Smooth muscle cell (in vitro differentiated cells): ENCODE data around the gene SRSF7. TPM values are rescaled to one million over a fixed set of nuclear protein-coding genes. Genes with fewer than 3 reads are reported as not detected.

Experiments
- DNase-seq: peaks from one replicate; lab custom pipeline; 2025; ENCODE audit not compliant: unreplicated experiment; lab: John Stamatoyannopoulos, UW
- H2AFZ ChIP-seq: fragments of 200-600 bp; sonication (generic); 2 replicates; pipeline ENCODE4 v1.6.0; 2016; ENCODE audit warnings: antibody characterized with exemption, low read depth, mild to moderate bottlenecking
- H3F3A ChIP-seq: fragments of 200-600 bp; sonication (generic); 2 replicates; pipeline ENCODE4 v1.6.0; 2017; ENCODE audit warnings: antibody characterized with exemption, low read depth
- H3K27ac ChIP-seq: fragments of 200-600 bp; sonication (generic); 2 replicates; pipeline ENCODE4 v1.5.1; 2016; ENCODE audit warnings: low read depth, mild to moderate bottlenecking
- H3K27me3 ChIP-seq: fragments of 200-600 bp; sonication (generic); 2 replicates; pipeline ENCODE4 v1.6.1; 2016; ENCODE audit warnings: low read depth, mild to moderate bottlenecking
- H3K36me3 ChIP-seq: fragments of 200-600 bp; sonication (generic); 2 replicates; pipeline ENCODE4 v1.5.1; 2016; ENCODE audit warnings: low read depth
- H3K4me1 ChIP-seq: fragments of 200-600 bp; sonication (generic); 2 replicates; pipeline ENCODE4 v1.5.1; 2016; ENCODE audit warnings: low read depth
- H3K4me2 ChIP-seq: fragments of 200-600 bp; sonication (generic); 2 replicates; pipeline ENCODE4 v1.6.0; 2016; ENCODE audit warnings: mild to moderate bottlenecking
- H3K4me3 ChIP-seq: fragments of 200-600 bp; sonication (generic); 2 replicates; pipeline ENCODE4 v1.5.1; 2016; ENCODE audit warnings: mild to moderate bottlenecking
- H3K79me2 ChIP-seq: fragments of 200-600 bp; sonication (generic); 2 replicates; pipeline ENCODE4 v1.6.0; 2016; ENCODE audit warnings: low read depth, mild to moderate bottlenecking
- H3K9ac ChIP-seq: fragments of 200-600 bp; sonication (generic); 2 replicates; pipeline ENCODE4 v1.6.0; 2016; ENCODE audit warnings: low read depth
- H3K9me3 ChIP-seq: fragments of 200-600 bp; sonication (generic); replicated peaks from 2 replicates; pipeline ENCODE4 v1.5.1; 2016; ENCODE audit warnings: low read depth
- H4K20me1 ChIP-seq: fragments of 200-600 bp; sonication (generic); 2 replicates; pipeline ENCODE4 v1.6.0; 2016; ENCODE audit warnings: low read depth
- WGBS: methylation state at CpG from one replicate; pipeline ENCODE4 v1.1.7; 2016; ENCODE audit warnings: low lambda C conversion rate; 5-methylcytosine and 5-hydroxymethylcytosine counted together
- polyA plus RNA-seq: library from polyadenylated mRNA; unstranded; fragments of >200 nt; fragmentation: Nextera tagmentation; extraction: Ambion mirVana; gene quantifications from 2 replicates; pipeline ENCODE4 v1.2.1, GENCODE V29; 2016
- total RNA-seq: library from RNA; depleted of rRNA; stranded (reverse); fragments of >200 nt; gene quantifications from 2 replicates; pipeline ENCODE4 v1.2.3, GENCODE V29; 2014
- TF ChIP-seq, protein P1 (sequence below): fragments of 200-600 bp; sonication (generic); IDR thresholded peaks from 2 replicates; pipeline ENCODE4 v1.5.1; 2017; ENCODE audit warnings: borderline replicate concordance, mild to moderate bottlenecking, antibody characterized with exemption; ENCODE audit not compliant: insufficient read depth, poor library complexity, severe bottlenecking

SRSF7 gene
- total and polyA plus RNA-seq, 2 experiments from 2014 or later, result 92.5 to 102 TPM

DNA sequence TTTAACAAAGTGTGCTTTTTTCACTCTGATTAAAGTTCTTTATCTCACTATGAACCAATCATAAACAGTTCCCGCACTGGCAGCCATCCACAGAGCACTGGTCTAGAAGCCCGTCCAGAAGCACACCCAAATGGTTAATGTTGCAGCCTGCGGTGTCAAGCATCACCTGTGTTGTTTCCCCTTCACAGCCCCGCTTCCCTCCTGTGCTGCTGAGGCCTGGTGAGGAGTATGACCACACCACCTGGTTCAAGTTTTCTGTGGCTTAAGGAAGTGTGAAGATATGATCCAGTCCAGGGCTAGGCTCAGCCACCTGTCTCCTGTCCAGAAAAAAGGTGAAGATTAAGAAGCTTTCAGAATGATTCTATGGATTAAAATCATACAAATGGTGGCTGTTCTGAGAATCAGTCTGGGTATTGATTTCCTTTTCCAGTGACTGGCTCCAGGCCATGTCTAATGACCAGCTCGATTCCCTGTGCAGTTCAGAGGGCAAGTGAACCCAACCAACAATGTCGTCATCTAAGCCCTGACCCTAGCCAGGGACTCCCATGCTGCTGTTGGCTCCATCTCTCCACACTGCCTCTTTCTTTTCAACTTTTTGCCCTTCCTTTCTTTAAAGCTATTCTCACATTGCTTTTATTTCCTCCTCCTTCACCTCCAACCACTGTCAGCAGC, 17.7 kb downstream of the SRSF7 start:
- DNase-seq, result no peak
- no peaks in the 10 kb centered on the region for H3K9me3 ChIP-seq
- TF ChIP-seq, protein P1, sequence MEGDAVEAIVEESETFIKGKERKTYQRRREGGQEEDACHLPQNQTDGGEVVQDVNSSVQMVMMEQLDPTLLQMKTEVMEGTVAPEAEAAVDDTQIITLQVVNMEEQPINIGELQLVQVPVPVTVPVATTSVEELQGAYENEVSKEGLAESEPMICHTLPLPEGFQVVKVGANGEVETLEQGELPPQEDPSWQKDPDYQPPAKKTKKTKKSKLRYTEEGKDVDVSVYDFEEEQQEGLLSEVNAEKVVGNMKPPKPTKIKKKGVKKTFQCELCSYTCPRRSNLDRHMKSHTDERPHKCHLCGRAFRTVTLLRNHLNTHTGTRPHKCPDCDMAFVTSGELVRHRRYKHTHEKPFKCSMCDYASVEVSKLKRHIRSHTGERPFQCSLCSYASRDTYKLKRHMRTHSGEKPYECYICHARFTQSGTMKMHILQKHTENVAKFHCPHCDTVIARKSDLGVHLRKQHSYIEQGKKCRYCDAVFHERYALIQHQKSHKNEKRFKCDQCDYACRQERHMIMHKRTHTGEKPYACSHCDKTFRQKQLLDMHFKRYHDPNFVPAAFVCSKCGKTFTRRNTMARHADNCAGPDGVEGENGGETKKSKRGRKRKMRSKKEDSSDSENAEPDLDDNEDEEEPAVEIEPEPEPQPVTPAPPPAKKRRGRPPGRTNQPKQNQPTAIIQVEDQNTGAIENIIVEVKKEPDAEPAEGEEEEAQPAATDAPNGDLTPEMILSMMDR, result no peak
- no peak overlapping the region for H2AFZ ChIP-seq
- H3K27ac ChIP-seq, result no peak overlapping the region
- no peak overlapping the region for H3K9ac ChIP-seq
- no peak overlapping the region for H3K4me3 ChIP-seq
- H3K27me3 ChIP-seq, result no peaks in the 10 kb centered on the region
- no peaks in the 10 kb centered on the region for H3K36me3 ChIP-seq
- H3K79me2 ChIP-seq, result no peaks in the 10 kb centered on the region
- no peak overlapping the region for H3K4me2 ChIP-seq
- no peaks in the 10 kb centered on the region for H3F3A ChIP-seq
- H3K4me1 ChIP-seq, result no peaks in the 10 kb centered on the region
- 96% methylated on average over 6 of the region's 6 CpGs for WGBS
- no peaks in the 10 kb centered on the region for H4K20me1 ChIP-seq

DNA sequence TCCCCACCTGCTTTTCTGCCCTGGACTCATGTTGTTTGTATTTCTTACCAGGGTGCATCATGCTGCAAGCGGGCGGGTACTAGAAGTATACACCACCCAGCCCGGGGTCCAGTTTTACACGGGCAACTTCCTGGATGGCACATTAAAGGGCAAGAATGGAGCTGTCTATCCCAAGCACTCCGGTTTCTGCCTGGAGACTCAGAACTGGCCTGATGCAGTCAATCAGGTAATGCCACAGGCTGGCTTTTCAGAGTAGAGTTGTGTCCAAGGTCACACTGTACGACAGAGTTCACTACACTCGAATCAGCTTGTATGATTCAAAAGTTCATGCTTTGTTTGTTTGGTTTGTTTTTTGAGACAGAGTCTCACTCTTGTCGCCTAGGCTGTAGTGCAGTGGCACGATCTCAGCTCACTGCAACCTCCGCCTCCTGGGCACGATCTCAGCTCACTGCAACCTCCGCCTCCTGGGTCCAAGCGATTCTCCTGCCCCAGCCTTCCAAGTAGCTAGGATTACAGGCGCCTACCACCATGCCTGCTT, 19.4 kb downstream of the SRSF7 start:
- Histone ChIP-seq H3K36me3 (no peaks in the 10 kb centered on the region), H3K79me2 (no peaks in the 10 kb centered on the region)
- WGBS, result 94% methylated on average over 14 of the region's 14 CpGs

DNA sequence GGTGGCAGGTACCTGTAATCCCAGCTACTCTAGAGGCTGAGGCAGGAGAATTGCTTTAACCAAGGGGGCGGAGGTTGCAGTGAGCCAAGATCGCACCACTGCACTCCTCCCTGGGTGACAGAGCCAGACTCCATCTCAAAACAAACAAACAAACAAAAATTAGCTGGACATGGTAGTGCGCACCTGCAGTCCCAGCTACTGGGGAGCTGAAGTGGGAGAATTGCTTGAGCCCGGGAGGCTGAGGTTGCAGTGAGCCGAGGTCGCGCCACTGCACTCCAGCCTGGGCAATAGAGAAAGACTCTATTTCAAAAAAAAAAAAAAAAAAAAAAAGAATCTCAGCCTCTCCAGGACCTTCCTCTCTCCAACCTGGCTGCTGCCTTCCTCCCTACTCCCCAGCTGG, 20.1 kb downstream of the SRSF7 start:
- H4K20me1 ChIP-seq, result no peaks in the 10 kb centered on the region
- no peak for DNase-seq
- H3K9me3 ChIP-seq, result no peaks in the 10 kb centered on the region
- H3F3A ChIP-seq, result no peaks in the 10 kb centered on the region
- H3K79me2 ChIP-seq, result no peaks in the 10 kb centered on the region
- H2AFZ ChIP-seq, result no peak overlapping the region
- no peaks in the 10 kb centered on the region for H3K4me1 ChIP-seq
- no peak overlapping the region for H3K27ac ChIP-seq
- H3K27me3 ChIP-seq, result no peaks in the 10 kb centered on the region
- no peak overlapping the region for H3K4me2 ChIP-seq
- 96% methylated on average over 7 of the region's 7 CpGs for WGBS
- H3K9ac ChIP-seq, result no peak overlapping the region
- no peaks in the 10 kb centered on the region for H3K36me3 ChIP-seq
- TF ChIP-seq, protein P1, result no peak
- H3K4me3 ChIP-seq, result no peak overlapping the region

More for the DNA sequence above, 19.4 kb downstream of the SRSF7 start:
- DNase-seq, result no peak
- H3K4me3 ChIP-seq, result no peak overlapping the region
- no peak overlapping the region for H3K27ac ChIP-seq
- no peak overlapping the region for H3K4me2 ChIP-seq
- H4K20me1 ChIP-seq, result no peaks in the 10 kb centered on the region
- no peak overlapping the region for H3K9ac ChIP-seq
- no peaks in the 10 kb centered on the region for H3F3A ChIP-seq
- H3K4me1 ChIP-seq, result no peaks in the 10 kb centered on the region
- TF ChIP-seq, protein P1, result no peak
- no peaks in the 10 kb centered on the region for H3K27me3 ChIP-seq
- H3K9me3 ChIP-seq, result no peaks in the 10 kb centered on the region
- no peak overlapping the region for H2AFZ ChIP-seq

DNA sequence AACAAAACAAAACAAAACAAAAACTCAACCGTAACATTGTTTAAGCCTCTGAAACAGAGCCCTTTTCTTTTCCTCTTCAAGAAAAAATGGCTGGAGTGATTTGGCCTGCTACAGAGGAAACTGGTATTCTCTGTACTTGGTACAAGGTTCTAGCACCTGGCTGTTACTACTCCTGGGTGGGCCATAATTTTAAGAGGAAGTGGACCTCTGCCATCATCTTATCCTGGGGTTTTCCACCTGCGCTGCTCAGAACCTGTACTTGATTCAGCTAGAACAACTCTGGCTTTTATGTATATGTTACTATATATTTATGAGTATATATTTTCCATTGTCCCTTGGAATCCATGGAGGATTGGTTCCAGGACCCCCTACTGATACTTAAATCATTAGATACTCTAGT, 22.5 kb downstream of the SRSF7 start:
- Histone ChIP-seq H3K27ac (no peak overlapping the region), H3K4me1 (no peaks in the 10 kb centered on the region), H3K79me2 (no peaks in the 10 kb centered on the region), H2AFZ (no peak overlapping the region), H4K20me1 (no peaks in the 10 kb centered on the region), H3F3A (no peaks in the 10 kb centered on the region), H3K4me2 (no peak overlapping the region), H3K4me3 (no peak overlapping the region), H3K9me3 (no peaks in the 10 kb centered on the region), H3K9ac (no peak overlapping the region), H3K27me3 (no peaks in the 10 kb centered on the region), H3K36me3 (no peaks in the 10 kb centered on the region)
- WGBS, result 0% methylated on average over 2 of the region's 2 CpGs
- no peak for DNase-seq
- TF ChIP-seq, protein P1, result no peak
